Liver (tissue), 3 donors: ENCODE results near the gene PPM1N.

Source experiments
- GABPA ChIP-seq, 2 donors: IDR thresholded peaks in 1 of 2; conservative IDR thresholded peaks in 1 of 2; 2 replicates each; pipeline ENCODE4 v1.6.1; 2016; ENCODE audit warnings: antibody characterized with exemption in 2 of 2, mild to moderate bottlenecking in 1 of 2, moderate library complexity in 1 of 2
- HNF4A ChIP-seq, 2 donors: conservative IDR thresholded peaks; 2 replicates each; pipeline ENCODE4 v1.6.1; 2016; ENCODE audit warnings: antibody characterized with exemption in 2 of 2, mild to moderate bottlenecking in 2 of 2
- HNF4G ChIP-seq: IDR thresholded peaks from 2 replicates; pipeline ENCODE4 v1.6.1; 2016; ENCODE audit warnings: antibody characterized with exemption
- JUND ChIP-seq, 2 donors: IDR thresholded peaks; 2 replicates each; pipeline ENCODE4 v1.6.1; 2016; ENCODE audit warnings: antibody characterized with exemption in 2 of 2
- NR2F2 ChIP-seq: IDR thresholded peaks from 2 replicates; pipeline ENCODE4 v1.6.1; 2016; ENCODE audit warnings: antibody characterized with exemption
- RAD21 ChIP-seq, 2 donors: IDR thresholded peaks; 2 replicates each; pipeline ENCODE4 v1.6.1; 2016; ENCODE audit warnings: antibody characterized with exemption in 2 of 2, mild to moderate bottlenecking in 2 of 2
- RXRA ChIP-seq, 2 donors: IDR thresholded peaks; 2 replicates each; pipeline ENCODE4 v1.6.1; 2017 to 2018; ENCODE audit warnings: antibody characterized with exemption in 2 of 2, mild to moderate bottlenecking in 1 of 2
- SP1 ChIP-seq: IDR thresholded peaks from 2 replicates; pipeline ENCODE4 v1.6.1; 2018; ENCODE audit warnings: antibody characterized with exemption, mild to moderate bottlenecking
- TAF1 ChIP-seq: conservative IDR thresholded peaks from 2 replicates; pipeline ENCODE4 v1.6.1; 2016; ENCODE audit warnings: antibody characterized with exemption, mild to moderate bottlenecking
- YY1 ChIP-seq: IDR thresholded peaks from 2 replicates; pipeline ENCODE4 v1.6.1; 2016; ENCODE audit warnings: antibody characterized with exemption, mild to moderate bottlenecking
- TF ChIP-seq, protein P1 (sequence below): fragments of 150-350 bp; IDR thresholded peaks from 2 replicates; pipeline ENCODE4 v1.5.1; 2017; ENCODE audit warnings: improper control_type of control experiment, low read depth, low read length; ENCODE audit not compliant: missing input control
- TF ChIP-seq, protein P2 (sequence below): IDR thresholded peaks from 2 replicates; pipeline ENCODE4 v1.6.1; 2016; ENCODE audit warnings: antibody characterized with exemption
- TF ChIP-seq, protein P3 (sequence below): IDR thresholded peaks from 2 replicates; pipeline ENCODE4 v1.6.1; 2016; ENCODE audit warnings: antibody characterized with exemption, mild to moderate bottlenecking
- TF ChIP-seq, protein P4 (sequence below): IDR thresholded peaks from 2 replicates; pipeline ENCODE4 v1.6.1; 2016; ENCODE audit warnings: antibody characterized with exemption
- donor health status: healthy.
- donor health status: healthy.

DNA sequence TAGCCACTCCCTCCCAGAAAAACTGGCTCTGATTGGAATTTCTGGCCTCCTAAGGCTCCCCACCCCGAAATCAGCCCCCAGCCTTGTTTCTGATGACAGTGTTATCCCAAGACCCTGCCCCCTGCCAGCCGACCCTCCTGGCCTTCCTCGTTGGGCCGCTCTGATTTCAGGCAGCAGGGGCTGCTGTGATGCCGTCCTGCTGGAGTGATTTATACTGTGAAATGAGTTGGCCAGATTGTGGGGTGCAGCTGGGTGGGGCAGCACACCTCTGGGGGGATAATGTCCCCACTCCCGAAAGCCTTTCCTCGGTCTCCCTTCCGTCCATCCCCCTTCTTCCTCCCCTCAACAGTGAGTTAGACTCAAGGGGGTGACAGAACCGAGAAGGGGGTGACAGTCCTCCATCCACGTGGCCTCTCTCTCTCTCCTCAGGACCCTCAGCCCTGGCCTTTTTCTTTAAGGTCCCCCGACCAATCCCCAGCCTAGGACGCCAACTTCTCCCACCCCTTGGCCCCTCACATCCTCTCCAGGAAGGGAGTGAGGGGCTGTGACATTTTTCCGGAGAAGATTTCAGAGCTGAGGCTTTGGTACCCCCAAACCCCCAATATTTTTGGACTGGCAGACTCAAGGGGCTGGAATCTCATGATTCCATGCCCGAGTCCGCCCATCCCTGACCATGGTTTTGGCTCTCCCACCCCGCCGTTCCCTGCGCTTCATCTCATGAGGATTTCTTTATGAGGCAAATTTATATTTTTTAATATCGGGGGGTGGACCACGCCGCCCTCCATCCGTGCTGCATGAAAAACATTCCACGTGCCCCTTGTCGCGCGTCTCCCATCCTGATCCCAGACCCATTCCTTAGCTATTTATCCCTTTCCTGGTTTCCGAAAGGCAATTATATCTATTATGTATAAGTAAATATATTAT lies 24.3 kb upstream of the PPM1N start:
- TF ChIP-seq, protein P1, sequence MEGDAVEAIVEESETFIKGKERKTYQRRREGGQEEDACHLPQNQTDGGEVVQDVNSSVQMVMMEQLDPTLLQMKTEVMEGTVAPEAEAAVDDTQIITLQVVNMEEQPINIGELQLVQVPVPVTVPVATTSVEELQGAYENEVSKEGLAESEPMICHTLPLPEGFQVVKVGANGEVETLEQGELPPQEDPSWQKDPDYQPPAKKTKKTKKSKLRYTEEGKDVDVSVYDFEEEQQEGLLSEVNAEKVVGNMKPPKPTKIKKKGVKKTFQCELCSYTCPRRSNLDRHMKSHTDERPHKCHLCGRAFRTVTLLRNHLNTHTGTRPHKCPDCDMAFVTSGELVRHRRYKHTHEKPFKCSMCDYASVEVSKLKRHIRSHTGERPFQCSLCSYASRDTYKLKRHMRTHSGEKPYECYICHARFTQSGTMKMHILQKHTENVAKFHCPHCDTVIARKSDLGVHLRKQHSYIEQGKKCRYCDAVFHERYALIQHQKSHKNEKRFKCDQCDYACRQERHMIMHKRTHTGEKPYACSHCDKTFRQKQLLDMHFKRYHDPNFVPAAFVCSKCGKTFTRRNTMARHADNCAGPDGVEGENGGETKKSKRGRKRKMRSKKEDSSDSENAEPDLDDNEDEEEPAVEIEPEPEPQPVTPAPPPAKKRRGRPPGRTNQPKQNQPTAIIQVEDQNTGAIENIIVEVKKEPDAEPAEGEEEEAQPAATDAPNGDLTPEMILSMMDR, result no peak
- TF ChIP-seq SP1 (no peak), YY1 (no peak), RXRA (IDR thresholded peaks at IDR 0.05) (no peak), HNF4A (conservative IDR thresholded peaks at IDR 0.05) (no peak), RAD21 (IDR thresholded peaks at IDR 0.05) (no peak), TAF1 (no peak), JUND (IDR thresholded peaks at IDR 0.05) (no peak), GABPA (IDR thresholded peaks at IDR 0.05 in 1 of 2, conservative IDR thresholded peaks at IDR 0.05 in 1 of 2) (no peak), NR2F2 (no peak), HNF4G (no peak)
- TF ChIP-seq, protein P2, sequence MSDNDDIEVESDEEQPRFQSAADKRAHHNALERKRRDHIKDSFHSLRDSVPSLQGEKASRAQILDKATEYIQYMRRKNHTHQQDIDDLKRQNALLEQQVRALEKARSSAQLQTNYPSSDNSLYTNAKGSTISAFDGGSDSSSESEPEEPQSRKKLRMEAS, result no peak
- TF ChIP-seq, protein P3, sequence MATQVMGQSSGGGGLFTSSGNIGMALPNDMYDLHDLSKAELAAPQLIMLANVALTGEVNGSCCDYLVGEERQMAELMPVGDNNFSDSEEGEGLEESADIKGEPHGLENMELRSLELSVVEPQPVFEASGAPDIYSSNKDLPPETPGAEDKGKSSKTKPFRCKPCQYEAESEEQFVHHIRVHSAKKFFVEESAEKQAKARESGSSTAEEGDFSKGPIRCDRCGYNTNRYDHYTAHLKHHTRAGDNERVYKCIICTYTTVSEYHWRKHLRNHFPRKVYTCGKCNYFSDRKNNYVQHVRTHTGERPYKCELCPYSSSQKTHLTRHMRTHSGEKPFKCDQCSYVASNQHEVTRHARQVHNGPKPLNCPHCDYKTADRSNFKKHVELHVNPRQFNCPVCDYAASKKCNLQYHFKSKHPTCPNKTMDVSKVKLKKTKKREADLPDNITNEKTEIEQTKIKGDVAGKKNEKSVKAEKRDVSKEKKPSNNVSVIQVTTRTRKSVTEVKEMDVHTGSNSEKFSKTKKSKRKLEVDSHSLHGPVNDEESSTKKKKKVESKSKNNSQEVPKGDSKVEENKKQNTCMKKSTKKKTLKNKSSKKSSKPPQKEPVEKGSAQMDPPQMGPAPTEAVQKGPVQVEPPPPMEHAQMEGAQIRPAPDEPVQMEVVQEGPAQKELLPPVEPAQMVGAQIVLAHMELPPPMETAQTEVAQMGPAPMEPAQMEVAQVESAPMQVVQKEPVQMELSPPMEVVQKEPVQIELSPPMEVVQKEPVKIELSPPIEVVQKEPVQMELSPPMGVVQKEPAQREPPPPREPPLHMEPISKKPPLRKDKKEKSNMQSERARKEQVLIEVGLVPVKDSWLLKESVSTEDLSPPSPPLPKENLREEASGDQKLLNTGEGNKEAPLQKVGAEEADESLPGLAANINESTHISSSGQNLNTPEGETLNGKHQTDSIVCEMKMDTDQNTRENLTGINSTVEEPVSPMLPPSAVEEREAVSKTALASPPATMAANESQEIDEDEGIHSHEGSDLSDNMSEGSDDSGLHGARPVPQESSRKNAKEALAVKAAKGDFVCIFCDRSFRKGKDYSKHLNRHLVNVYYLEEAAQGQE, result no peak
- TF ChIP-seq, protein P4, sequence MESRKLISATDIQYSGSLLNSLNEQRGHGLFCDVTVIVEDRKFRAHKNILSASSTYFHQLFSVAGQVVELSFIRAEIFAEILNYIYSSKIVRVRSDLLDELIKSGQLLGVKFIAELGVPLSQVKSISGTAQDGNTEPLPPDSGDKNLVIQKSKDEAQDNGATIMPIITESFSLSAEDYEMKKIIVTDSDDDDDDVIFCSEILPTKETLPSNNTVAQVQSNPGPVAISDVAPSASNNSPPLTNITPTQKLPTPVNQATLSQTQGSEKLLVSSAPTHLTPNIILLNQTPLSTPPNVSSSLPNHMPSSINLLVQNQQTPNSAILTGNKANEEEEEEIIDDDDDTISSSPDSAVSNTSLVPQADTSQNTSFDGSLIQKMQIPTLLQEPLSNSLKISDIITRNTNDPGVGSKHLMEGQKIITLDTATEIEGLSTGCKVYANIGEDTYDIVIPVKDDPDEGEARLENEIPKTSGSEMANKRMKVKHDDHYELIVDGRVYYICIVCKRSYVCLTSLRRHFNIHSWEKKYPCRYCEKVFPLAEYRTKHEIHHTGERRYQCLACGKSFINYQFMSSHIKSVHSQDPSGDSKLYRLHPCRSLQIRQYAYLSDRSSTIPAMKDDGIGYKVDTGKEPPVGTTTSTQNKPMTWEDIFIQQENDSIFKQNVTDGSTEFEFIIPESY, result no peak
